Pancreas (tissue), 10 donors: Measurements from ENCODE around the gene TIGD3. TPM values are rescaled to one million over a fixed set of nuclear protein-coding genes. Genes with fewer than 3 reads are reported as not detected.
A peak's percentile ranks its signal among the peaks of the same experiment; 100 is the strongest.

Experiments
- ATAC-seq, 4 donors: fragments of 200-7000 bp; cut with Tn5 transposase; one replicate each; pipeline versions ENCODE4 v1.8.0 to v1.9.1; 2020; ENCODE audit warnings: mild to moderate bottlenecking in 4 of 4, moderate library complexity in 4 of 4
- DNase-seq, 6 donors: peaks; one replicate each; pipeline ENCODE4 v3.0.0-alpha.2; 2020
- FAIRE-seq: peaks from 2 replicates; lab custom pipeline; 2012; peaks lifted over from hg19 to GRCh38; lab: Jason Lieb, UNC
- H3K27ac ChIP-seq, 4 donors: fragments of 200-600 bp; sonication (generic); 1 replicate in 3 of 4; 2 replicates in 1 of 4; pipeline versions ENCODE4 v1.5.0 to v1.8.0; 2020
- H3K27me3 ChIP-seq, 4 donors: fragments of 200-600 bp; one replicate each; pipeline ENCODE4 v1.8.0; 2021
- H3K36me3 ChIP-seq, 3 donors: fragments of 200-600 bp; sonication (generic) in 1 of 3; one replicate each; pipeline versions ENCODE4 v1.5.0 to v1.8.0; 2020 to 2021
- H3K4me1 ChIP-seq, 3 donors: fragments of 200-600 bp; one replicate each; pipeline ENCODE4 v1.8.0; 2021
- H3K4me3 ChIP-seq, 4 donors: fragments of 200-600 bp; sonication (generic) in 2 of 4; one replicate each; pipeline versions ENCODE4 v1.5.0 to v1.8.0; 2020 to 2021
- H3K9me3 ChIP-seq, 4 donors: fragments of 200-600 bp; one replicate each; pipeline ENCODE4 v1.8.0; 2021
- WGBS, 2 donors: extraction: QIAGEN DNeasy Blood & Tissue Kit; methylation state at CpG; one replicate each; pipeline ENCODE4 v1.1.7; 2013; 5-methylcytosine and 5-hydroxymethylcytosine counted together
- intact Hi-C, 3 donors: fragments of 100-400 bp; cut with DNase I; formaldehyde crosslinking; loops; one replicate each; pipeline versions ENCODE4 v1.11.1 to v1.14.2; 2022
- polyA plus RNA-seq, 2 donors: library from polyadenylated mRNA; stranded (reverse); fragments of 200-250 nt; gene quantifications; one replicate each; pipeline ENCODE4 v1.2.3, GENCODE V29; 2013
- total RNA-seq, 6 donors: library from RNA; stranded (reverse); fragmentation: NEBNext Ultra II Directional in 4 of 6; extraction: Animal tissue kit (Norgen Biotek cat#: 25700) in 4 of 6; gene quantifications; one replicate each; pipeline versions ENCODE4 v1.2.1 to v1.2.4, GENCODE V29; 2021 to 2023
- TF ChIP-seq, protein P1 (sequence below), 4 donors: fragments of 200-600 bp; sonication (generic) in 3 of 4; IDR thresholded peaks; one replicate each; pipeline versions ENCODE4 v1.5.0 to v1.8.0; 2021; ENCODE audit warnings: antibody characterized with exemption in 4 of 4
- donor health status: healthy with polysubstance abuse.
- donor health status: DM: no; HTN: no; CAD: no; lungs with moderate emphysema.
- donor health status: DM: no; HTN: no; CAD: no.
- donor health status: control.
- donor health status: control.
- donor health status: Bipolar disorder and iron deficiency.
- donor health status: DM: yes; HTN: yes; CAD: no.
- donor health status: DM: no; HTN: no; CAD: no.
- donor health status: DM: no; HTN: no; CAD: no.
- donor health status: DM: yes; HTN: yes; CAD: no.

TIGD3 gene
- total and polyA plus RNA-seq, 8 donors = 0.06 to 0.68 (median 0.15) TPM; not detected in 2

DNA sequence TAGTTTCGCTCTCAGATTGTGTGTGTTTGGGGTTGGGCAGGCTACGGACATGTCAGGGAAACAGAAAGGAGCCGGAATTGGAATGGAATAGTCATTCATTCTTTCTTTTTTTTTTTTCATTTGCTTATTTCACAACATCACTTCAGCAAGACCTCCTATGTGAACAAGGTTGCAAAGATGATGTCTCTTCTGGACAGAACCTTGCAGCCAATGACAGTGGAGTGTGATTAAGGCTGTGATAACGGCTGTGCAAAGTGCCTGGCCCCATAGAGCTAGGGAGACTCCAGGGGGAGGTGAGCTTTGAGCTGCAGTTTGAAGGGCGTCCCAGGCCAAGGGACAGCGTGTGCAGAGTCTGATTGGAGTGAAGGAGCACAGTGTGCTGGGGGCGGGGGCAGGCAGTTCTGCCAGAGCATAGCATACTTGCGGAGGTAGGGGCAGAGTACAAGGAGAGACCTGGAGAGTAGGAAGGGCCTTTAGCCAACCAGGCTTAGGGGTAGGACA is 3.4 kb downstream of the TIGD3 start:
- 83 to 85% methylated on average over 8 of the region's 8 CpGs for whole genome bisulfite sequencing, 2 donors
- peaks cover 0 to 8% (median 5%) of the 10 kb centered on the region in 3 donors for H3K4me1 ChIP-seq
- no peaks in the 10 kb centered on the region for H3K27me3 ChIP-seq
- H3K9me3 ChIP-seq = no peaks in the 10 kb centered on the region
- no peaks in the 10 kb centered on the region for H3K36me3 ChIP-seq
- DNase-seq (no peak), ATAC-seq (no peak), FAIRE-seq (no peak)
- intact Hi-C loops = loop anchor here in 1 of 3 donors (5.0 to 10.0 kb wide), 2 partner anchors 107 to 159 kb away; no protein-coding TSS in a partner anchor
- TF ChIP-seq, protein P1, sequence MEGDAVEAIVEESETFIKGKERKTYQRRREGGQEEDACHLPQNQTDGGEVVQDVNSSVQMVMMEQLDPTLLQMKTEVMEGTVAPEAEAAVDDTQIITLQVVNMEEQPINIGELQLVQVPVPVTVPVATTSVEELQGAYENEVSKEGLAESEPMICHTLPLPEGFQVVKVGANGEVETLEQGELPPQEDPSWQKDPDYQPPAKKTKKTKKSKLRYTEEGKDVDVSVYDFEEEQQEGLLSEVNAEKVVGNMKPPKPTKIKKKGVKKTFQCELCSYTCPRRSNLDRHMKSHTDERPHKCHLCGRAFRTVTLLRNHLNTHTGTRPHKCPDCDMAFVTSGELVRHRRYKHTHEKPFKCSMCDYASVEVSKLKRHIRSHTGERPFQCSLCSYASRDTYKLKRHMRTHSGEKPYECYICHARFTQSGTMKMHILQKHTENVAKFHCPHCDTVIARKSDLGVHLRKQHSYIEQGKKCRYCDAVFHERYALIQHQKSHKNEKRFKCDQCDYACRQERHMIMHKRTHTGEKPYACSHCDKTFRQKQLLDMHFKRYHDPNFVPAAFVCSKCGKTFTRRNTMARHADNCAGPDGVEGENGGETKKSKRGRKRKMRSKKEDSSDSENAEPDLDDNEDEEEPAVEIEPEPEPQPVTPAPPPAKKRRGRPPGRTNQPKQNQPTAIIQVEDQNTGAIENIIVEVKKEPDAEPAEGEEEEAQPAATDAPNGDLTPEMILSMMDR (IDR thresholded peaks at IDR 0.05) = no peak
- H3K4me3 ChIP-seq = no peak overlapping the region
- H3K27ac ChIP-seq = no peak overlapping the region

DNA sequence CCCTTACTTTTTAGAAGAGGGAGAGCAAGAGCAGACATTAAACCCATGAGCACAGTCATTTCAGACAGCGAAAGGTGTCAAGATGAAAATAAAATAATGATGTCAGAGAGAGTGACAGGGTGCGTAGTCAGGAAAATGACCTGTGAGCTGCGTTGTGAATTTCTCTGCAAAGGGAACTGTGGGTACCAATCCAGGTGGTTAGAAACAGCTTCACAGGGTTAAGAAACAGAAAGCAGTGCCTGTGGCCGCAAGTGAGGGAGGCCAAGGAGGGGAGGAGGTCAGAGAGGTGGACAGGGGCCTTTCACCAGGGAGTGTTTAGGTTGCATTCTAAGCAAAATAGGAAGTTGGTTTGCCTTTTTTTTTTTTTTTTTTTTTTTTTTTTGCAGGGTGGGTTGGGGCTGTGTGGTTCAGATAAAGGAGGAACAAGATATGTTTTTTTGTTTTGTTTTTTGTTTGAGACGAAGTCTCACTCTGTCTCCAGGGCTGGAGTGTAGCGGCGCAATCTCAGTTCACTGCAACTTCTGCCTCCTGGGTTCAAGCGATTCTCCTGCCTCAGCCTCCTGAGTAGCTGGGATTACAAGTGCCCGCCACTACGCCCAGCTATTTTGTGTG is 7.9 kb downstream of the TIGD3 start:
- intact Hi-C loops = loop anchor here in 1 of 3 donors (10.0 kb wide), 1 partner anchor 152 kb away; no protein-coding TSS in a partner anchor
- ATAC-seq (no peak), DNase-seq (no peak), FAIRE-seq (no peak)
- peaks cover 9 to 11% (median 11%) of the 10 kb centered on the region in 3 donors for H3K4me1 ChIP-seq
- no peaks in the 10 kb centered on the region for H3K9me3 ChIP-seq
- no peak overlapping the region for H3K4me3 ChIP-seq
- no peaks in the 10 kb centered on the region for H3K27me3 ChIP-seq
- no peaks in the 10 kb centered on the region for H3K36me3 ChIP-seq
- WGBS, 2 donors = 84 to 85% methylated on average over 10 of the region's 10 CpGs
- TF ChIP-seq, protein P1 (IDR thresholded peaks at IDR 0.05) = no peak
- H3K27ac ChIP-seq = no peak overlapping the region

DNA sequence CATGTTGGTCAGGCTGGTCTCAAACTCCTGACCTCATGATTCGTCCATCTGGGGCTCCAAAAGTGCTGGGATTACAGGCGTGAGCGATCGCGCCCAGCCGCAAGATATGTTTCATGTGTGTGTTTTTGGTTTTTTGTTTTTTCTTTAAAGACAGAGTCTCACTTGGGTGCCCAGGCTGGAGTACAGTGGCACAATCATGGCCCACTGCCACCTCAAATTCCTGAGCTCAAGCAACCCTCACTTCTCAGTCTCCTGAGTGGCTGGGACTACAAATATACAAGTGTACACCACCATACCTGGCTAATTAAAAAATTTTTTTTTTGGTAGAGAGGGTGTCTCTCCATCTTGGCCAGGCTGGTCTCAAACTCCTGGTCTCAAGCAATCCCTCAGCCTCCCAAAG is 8.4 kb downstream of the TIGD3 start:
- FAIRE-seq = no peak
- H3K27me3 ChIP-seq = no peaks in the 10 kb centered on the region
- ATAC-seq = no peak
- no peaks in the 10 kb centered on the region for H3K36me3 ChIP-seq
- WGBS, 2 donors = 86 to 91% methylated on average over 6 of the region's 6 CpGs
- intact Hi-C loops = loop anchor here in 1 of 3 donors (10.0 kb wide), 1 partner anchor 152 kb away; no protein-coding TSS in a partner anchor
- peaks cover 9 to 14% (median 14%) of the 10 kb centered on the region in 3 donors for H3K4me1 ChIP-seq
- TF ChIP-seq, protein P1 (IDR thresholded peaks at IDR 0.05) = no peak
- no peak overlapping the region for H3K4me3 ChIP-seq
- DNase-seq = peak in 1 of 6 donors; percentile 4
- no peak overlapping the region for H3K27ac ChIP-seq
- H3K9me3 ChIP-seq = no peaks in the 10 kb centered on the region

DNA sequence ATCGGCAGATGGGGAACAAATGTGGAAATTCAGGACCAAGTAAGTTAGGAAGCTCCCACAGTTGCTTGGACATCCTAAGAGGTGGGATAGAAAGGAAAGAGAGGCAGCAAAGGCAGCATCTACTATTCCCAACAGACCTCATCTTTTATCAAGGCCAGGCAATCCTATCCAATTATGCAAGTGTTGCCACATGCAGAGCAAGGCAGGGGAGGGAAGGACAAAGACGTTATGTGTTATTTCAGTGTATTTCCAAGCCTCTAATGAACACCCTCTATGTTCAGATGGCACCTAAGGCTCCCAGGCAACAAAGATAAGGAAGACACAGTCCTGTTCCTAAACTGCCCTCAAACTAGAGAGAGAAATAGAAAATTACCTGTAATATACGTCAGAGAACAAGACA is 9.2 kb downstream of the TIGD3 start:
- Histone ChIP-seq H3K4me1 (peaks cover 9 to 14% (median 14%) of the 10 kb centered on the region in 3 donors), H3K36me3 (no peaks in the 10 kb centered on the region), H3K27ac (no peak overlapping the region), H3K4me3 (no peak overlapping the region), H3K9me3 (no peaks in the 10 kb centered on the region), H3K27me3 (no peaks in the 10 kb centered on the region)
- 52 to 59% methylated on average over 3 of the region's 3 CpGs for WGBS, 2 donors
- TF ChIP-seq, protein P1 (IDR thresholded peaks at IDR 0.05) = no peak
- ATAC-seq = no peak
- intact Hi-C loops = loop anchor here in 1 of 3 donors (10.0 kb wide), 1 partner anchor 151 kb away; no protein-coding TSS in a partner anchor
- no peak for DNase-seq
- no peak for FAIRE-seq
